SK-N-SH (cell line): ENCODE data around the gene KRTAP10-5. TPM values are rescaled to one million over a fixed set of nuclear protein-coding genes. Genes with fewer than 3 reads are reported as not detected.

Experiments
- CTCF ChIA-PET: fragments of 300-600, 350-600 bp; formaldehyde crosslinking; extraction: SDS; loops from one replicate; lab custom pipeline; 2021; lab: Yijun Ruan, JAX
- POLR2A ChIA-PET: fragments of 350-600 bp; sonication (Branson Sonifier 250); formaldehyde crosslinking; extraction: SDS; loops from one replicate; lab custom pipeline; 2020; ENCODE audit warnings: antibody characterized with exemption, inconsistent platforms; lab: Yijun Ruan, JAX
- DNase-seq: peaks from one replicate; pipeline ENCODE4 v3.0.0; 2012
- H2AFZ ChIP-seq: fragments of 200-600 bp; sonication (generic); 2 replicates; pipeline ENCODE4 v1.8.1; 2016; ENCODE audit warnings: antibody characterized with exemption, mild to moderate bottlenecking, low read depth
- H3F3A ChIP-seq: fragments of 200-600 bp; sonication (generic); replicated peaks from 2 replicates; pipeline ENCODE3; 2016; ENCODE audit warnings: antibody characterized with exemption, mild to moderate bottlenecking; ENCODE audit not compliant: insufficient read depth
- H3K27ac ChIP-seq, 2 experiments: fragments of 200-500 bp in 1 of 2; fragments of 200-600 bp in 1 of 2; sonication (Bioruptor generic) in 1 of 2; sonication (generic), shearing (Covaris generic) in 1 of 2; 2 replicates each; pipeline versions ENCODE4 v1.5.1 to v1.6.1; 2014 to 2016; ENCODE audit warnings: low read depth in 2 of 2, inconsistent platforms in 1 of 2, low read length in 1 of 2, mild to moderate bottlenecking in 1 of 2, mixed read lengths in 1 of 2
- H3K27me3 ChIP-seq: fragments of 200-600 bp; sonication (generic), shearing (Covaris generic); 2 replicates; pipeline ENCODE4 v1.6.1; 2016; ENCODE audit warnings: mixed run types; ENCODE audit not compliant: insufficient read depth
- H3K36me3 ChIP-seq, 2 experiments: fragments of 200-500 bp in 1 of 2; fragments of 200-600 bp in 1 of 2; sonication (Bioruptor generic) in 1 of 2; sonication (generic) in 1 of 2; replicated peaks in 1 of 2; 2 replicates each; pipeline versions ENCODE3 to v1.5.1; 2014 to 2016; ENCODE audit warnings: low read length in 1 of 2, mild to moderate bottlenecking in 1 of 2; ENCODE audit not compliant: insufficient read depth in 2 of 2, control insufficient read depth in 1 of 2
- H3K4me1 ChIP-seq, 2 experiments: fragments of 200-500 bp in 1 of 2; fragments of 200-600 bp in 1 of 2; sonication (Bioruptor generic) in 1 of 2; sonication (generic), shearing (Covaris generic) in 1 of 2; 2 replicates each; pipeline versions ENCODE4 v1.5.1 to v1.6.1; 2014 to 2016; ENCODE audit warnings: low read depth in 1 of 2, low read length in 1 of 2, mixed run types in 1 of 2; ENCODE audit not compliant: insufficient read depth in 2 of 2, control insufficient read depth in 1 of 2
- H3K4me2 ChIP-seq: fragments of 200-600 bp; sonication (generic), shearing (Covaris generic); 2 replicates; pipeline ENCODE4 v1.6.1; 2017; ENCODE audit warnings: mixed run types
- H3K4me3 ChIP-seq, 2 experiments: fragments of 200-500 bp in 1 of 2; fragments of 200-600 bp in 1 of 2; sonication (Bioruptor generic) in 1 of 2; sonication (generic), shearing (Covaris generic) in 1 of 2; 2 replicates each; pipeline versions ENCODE4 v1.5.1 to v1.8.1; 2014 to 2016; ENCODE audit warnings: low read depth in 2 of 2, inconsistent platforms in 1 of 2, low read length in 1 of 2, mild to moderate bottlenecking in 1 of 2, mixed read lengths in 1 of 2, moderate library complexity in 1 of 2
- H3K79me2 ChIP-seq: fragments of 200-600 bp; sonication (generic); 2 replicates; pipeline ENCODE4 v1.8.1; 2017; ENCODE audit warnings: mild to moderate bottlenecking; ENCODE audit not compliant: insufficient read depth
- H3K9ac ChIP-seq: fragments of 200-600 bp; sonication (generic); 2 replicates; pipeline ENCODE4 v1.6.1; 2017; ENCODE audit warnings: mixed run types
- H3K9me2 ChIP-seq: fragments of 200-600 bp; sonication (generic); 2 replicates; pipeline ENCODE4 v1.6.1; 2017; ENCODE audit warnings: mixed run types
- H3K9me3 ChIP-seq: fragments of 200-600 bp; sonication (generic); 2 replicates; pipeline ENCODE4 v1.6.1; 2017; ENCODE audit warnings: mixed run types, mild to moderate bottlenecking, moderate library complexity
- H4K20me1 ChIP-seq: fragments of 200-600 bp; sonication (generic); 2 replicates; pipeline ENCODE4 v1.6.1; 2017; ENCODE audit warnings: mild to moderate bottlenecking, mixed run types; ENCODE audit not compliant: insufficient read depth
- CHD2 ChIP-seq: fragments of 150-350 bp; IDR thresholded peaks from 2 replicates; pipeline ENCODE4 v1.6.1; 2018; ENCODE audit warnings: low read length; ENCODE audit not compliant: partially characterized antibody
- EP300 ChIP-seq, 2 experiments: IDR thresholded peaks; 2 replicates each; pipeline versions ENCODE4 v1.4.0 to v1.6.1; 2012; ENCODE audit warnings: borderline replicate concordance in 1 of 2, low read depth in 1 of 2, low read length in 1 of 2
- EZH2phosphoT487 ChIP-seq: fragments of 200-600 bp; sonication (generic); IDR thresholded peaks from 2 replicates; pipeline ENCODE4 v1.6.1; 2017; ENCODE audit warnings: low read depth, mixed run types, mild to moderate bottlenecking, antibody characterized with exemption, moderate library complexity, borderline replicate concordance
- FOXJ3 ChIP-seq: sonication (generic); formaldehyde crosslinking; IDR thresholded peaks from 2 replicates; pipeline ENCODE4 v1.5.1; 2020; ENCODE audit warnings: mild to moderate bottlenecking, missing genetic modification reagents
- FOXM1 ChIP-seq: IDR thresholded peaks from 2 replicates; pipeline ENCODE4 v1.4.0; 2012; ENCODE audit warnings: low read depth, mild to moderate bottlenecking
- GABPA ChIP-seq: IDR thresholded peaks from 2 replicates; pipeline ENCODE4 v1.4.0; 2012; ENCODE audit warnings: low read depth, mild to moderate bottlenecking
- GATA2 ChIP-seq: sonication (generic); formaldehyde crosslinking; IDR thresholded peaks from 2 replicates; pipeline ENCODE4 v1.5.0; 2020; ENCODE audit warnings: mild to moderate bottlenecking, missing genetic modification reagents
- IRF3 ChIP-seq: fragments of 150-350 bp; IDR thresholded peaks from 2 replicates; pipeline ENCODE4 v1.6.1; 2016; ENCODE audit warnings: mild to moderate bottlenecking, low read depth, low read length
- MEF2A ChIP-seq: IDR thresholded peaks from 2 replicates; pipeline ENCODE4 v1.4.0; 2012; ENCODE audit warnings: low read depth, borderline replicate concordance
- MXI1 ChIP-seq: IDR thresholded peaks from 2 replicates; pipeline ENCODE4 v1.6.1; 2012; ENCODE audit warnings: mild to moderate bottlenecking, low read depth, low read length, improper control_type of control experiment
- NFIC ChIP-seq: IDR thresholded peaks from 2 replicates; pipeline ENCODE4 v1.4.0; 2012; ENCODE audit warnings: borderline replicate concordance
- NRF1 ChIP-seq: IDR thresholded peaks from 2 replicates; pipeline ENCODE4 v1.6.1; 2012; ENCODE audit warnings: low read depth, mild to moderate bottlenecking, low read length
- POLR2AphosphoS5 ChIP-seq: IDR thresholded peaks from 2 replicates; pipeline ENCODE4 v1.6.1; 2012; ENCODE audit warnings: low read depth, low read length
- RAD21 ChIP-seq: IDR thresholded peaks from 2 replicates; pipeline ENCODE4 v1.6.1; 2012; ENCODE audit warnings: mild to moderate bottlenecking, low read length
- RFX5 ChIP-seq: IDR thresholded peaks from 2 replicates; pipeline ENCODE4 v1.6.1; 2012; ENCODE audit warnings: mild to moderate bottlenecking, improper control_type of control experiment, low read length
- SMC3 ChIP-seq: IDR thresholded peaks from 2 replicates; pipeline ENCODE4 v1.6.1; 2012; ENCODE audit warnings: low read depth, low read length, improper control_type of control experiment
- TEAD4 ChIP-seq: IDR thresholded peaks from 2 replicates; pipeline ENCODE4 v1.4.0; 2012; ENCODE audit warnings: mild to moderate bottlenecking, borderline replicate concordance; ENCODE audit not compliant: insufficient read depth
- WGBS: methylation state at CpG from one replicate; pipeline ENCODE4 v1.1.6; 2017; ENCODE audit warnings: low lambda C conversion rate; 5-methylcytosine and 5-hydroxymethylcytosine counted together
- polyA plus RNA-seq, 3 experiments: library from polyadenylated mRNA; depleted of rRNA; stranded (reverse); fragments of >200 nt; gene quantifications; 2 replicates each; pipeline ENCODE4 v1.2.3, GENCODE V29; 2012
- TF ChIP-seq, protein P1 (sequence below): IDR thresholded peaks from 2 replicates; pipeline ENCODE4 v1.4.0; 2012; ENCODE audit warnings: low read depth, borderline replicate concordance
- TF ChIP-seq, protein P2 (sequence below): IDR thresholded peaks from 2 replicates; pipeline ENCODE4 v1.6.1; 2012; ENCODE audit warnings: mild to moderate bottlenecking, low read depth, low read length, moderate library complexity
- TF ChIP-seq, protein P3 (sequence below): fragments of 150-350 bp; IDR thresholded peaks from 2 replicates; pipeline ENCODE4 v1.6.1; 2017; ENCODE audit warnings: antibody characterized with exemption, low read length, low read depth, borderline replicate concordance

Gene KRTAP10-5
- polyA plus RNA-seq, 1 of the 3 experiments (the other 2 are of a cell fraction): not detected

DNA sequence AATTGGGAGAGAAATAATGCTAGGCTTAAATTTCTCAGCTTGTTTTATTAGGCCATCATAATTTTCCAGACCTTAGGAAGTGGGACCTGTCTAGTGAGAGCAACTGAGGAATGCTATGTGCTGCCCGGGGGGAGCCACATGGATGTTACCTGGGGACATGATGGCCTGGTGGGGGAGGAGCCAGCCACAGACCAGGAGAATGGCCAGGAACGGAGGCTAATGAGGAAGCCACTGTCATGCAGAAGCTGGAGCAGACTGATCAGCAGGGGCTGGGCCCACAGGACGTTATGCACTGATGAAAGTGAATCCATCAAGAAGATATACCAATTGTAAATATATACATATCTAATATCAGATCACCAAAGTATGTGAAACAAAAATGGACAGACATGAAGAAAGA is 35.8 kb downstream of the KRTAP10-5 start:
- no peak for DNase-seq
- no peaks in the 10 kb centered on the region for H3K36me3 ChIP-seq
- H3K4me2 ChIP-seq: no peak overlapping the region
- H3F3A ChIP-seq: no peaks in the 10 kb centered on the region
- no peak overlapping the region for H3K4me3 ChIP-seq
- H4K20me1 ChIP-seq: no peaks in the 10 kb centered on the region
- no peaks in the 10 kb centered on the region for H3K4me1 ChIP-seq
- H3K27ac ChIP-seq: no peak overlapping the region
- H3K9me2 ChIP-seq: no peaks in the 10 kb centered on the region
- POLR2A ChIA-PET: interaction anchor here (0.7 kb wide), 1 partner anchor 9 kb away, joined by 5 read pairs; no protein-coding TSS in a partner anchor
- H3K27me3 ChIP-seq: peaks cover 19% of the 10 kb centered on the region; the same call in 1 of the 2 replicates
- H3K9me3 ChIP-seq: no peaks in the 10 kb centered on the region
- CTCF ChIA-PET: no interaction called here
- no peak overlapping the region for H2AFZ ChIP-seq
- H3K79me2 ChIP-seq: no peaks in the 10 kb centered on the region
- WGBS: 0% methylated on average over 3 of the region's 3 CpGs
- no peak for TF ChIP-seq POLR2AphosphoS5
- TF ChIP-seq FOXJ3 (CRISPR knock-in tag): no peak
- no peak for TF ChIP-seq CHD2
- no peak for TF ChIP-seq GABPA
- TF ChIP-seq TEAD4: no peak
- H3K9ac ChIP-seq: no peak overlapping the region

- Histone ChIP-seq H3K79me2 (no peaks in the 10 kb centered on the region), H3K9ac (no peak overlapping the region), H3K36me3 (no peaks in the 10 kb centered on the region), H3K4me1 (no peaks in the 10 kb centered on the region), H2AFZ (no peak overlapping the region), H4K20me1 (no peaks in the 10 kb centered on the region), H3K9me3 (no peaks in the 10 kb centered on the region), H3K4me3 (no peak overlapping the region), H3F3A (no peaks in the 10 kb centered on the region), H3K27me3 (peaks cover 14% of the 10 kb centered on the region; the same call in 1 of the 2 replicates), H3K9me2 (no peaks in the 10 kb centered on the region), H3K4me2 (no peak overlapping the region), H3K27ac (no peak overlapping the region)
- TF ChIP-seq SMC3 (no peak), EP300 (IDR thresholded peaks at IDR 0.05; ENCODE audit: borderline replicate concordance in 1 of 2, low read depth in 1 of 2, low read length in 1 of 2) (no peak), GABPA (no peak), MXI1 (no peak), NFIC (no peak), FOXM1 (no peak), IRF3 (no peak), RFX5 (no peak), GATA2 (no peak), POLR2AphosphoS5 (no peak), CHD2 (no peak), EZH2phosphoT487 (no peak), MEF2A (no peak), NRF1 (no peak), RAD21 (no peak), TEAD4 (no peak)
- TF ChIP-seq, protein P1, sequence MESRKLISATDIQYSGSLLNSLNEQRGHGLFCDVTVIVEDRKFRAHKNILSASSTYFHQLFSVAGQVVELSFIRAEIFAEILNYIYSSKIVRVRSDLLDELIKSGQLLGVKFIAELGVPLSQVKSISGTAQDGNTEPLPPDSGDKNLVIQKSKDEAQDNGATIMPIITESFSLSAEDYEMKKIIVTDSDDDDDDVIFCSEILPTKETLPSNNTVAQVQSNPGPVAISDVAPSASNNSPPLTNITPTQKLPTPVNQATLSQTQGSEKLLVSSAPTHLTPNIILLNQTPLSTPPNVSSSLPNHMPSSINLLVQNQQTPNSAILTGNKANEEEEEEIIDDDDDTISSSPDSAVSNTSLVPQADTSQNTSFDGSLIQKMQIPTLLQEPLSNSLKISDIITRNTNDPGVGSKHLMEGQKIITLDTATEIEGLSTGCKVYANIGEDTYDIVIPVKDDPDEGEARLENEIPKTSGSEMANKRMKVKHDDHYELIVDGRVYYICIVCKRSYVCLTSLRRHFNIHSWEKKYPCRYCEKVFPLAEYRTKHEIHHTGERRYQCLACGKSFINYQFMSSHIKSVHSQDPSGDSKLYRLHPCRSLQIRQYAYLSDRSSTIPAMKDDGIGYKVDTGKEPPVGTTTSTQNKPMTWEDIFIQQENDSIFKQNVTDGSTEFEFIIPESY: no peak
- TF ChIP-seq, protein P2, sequence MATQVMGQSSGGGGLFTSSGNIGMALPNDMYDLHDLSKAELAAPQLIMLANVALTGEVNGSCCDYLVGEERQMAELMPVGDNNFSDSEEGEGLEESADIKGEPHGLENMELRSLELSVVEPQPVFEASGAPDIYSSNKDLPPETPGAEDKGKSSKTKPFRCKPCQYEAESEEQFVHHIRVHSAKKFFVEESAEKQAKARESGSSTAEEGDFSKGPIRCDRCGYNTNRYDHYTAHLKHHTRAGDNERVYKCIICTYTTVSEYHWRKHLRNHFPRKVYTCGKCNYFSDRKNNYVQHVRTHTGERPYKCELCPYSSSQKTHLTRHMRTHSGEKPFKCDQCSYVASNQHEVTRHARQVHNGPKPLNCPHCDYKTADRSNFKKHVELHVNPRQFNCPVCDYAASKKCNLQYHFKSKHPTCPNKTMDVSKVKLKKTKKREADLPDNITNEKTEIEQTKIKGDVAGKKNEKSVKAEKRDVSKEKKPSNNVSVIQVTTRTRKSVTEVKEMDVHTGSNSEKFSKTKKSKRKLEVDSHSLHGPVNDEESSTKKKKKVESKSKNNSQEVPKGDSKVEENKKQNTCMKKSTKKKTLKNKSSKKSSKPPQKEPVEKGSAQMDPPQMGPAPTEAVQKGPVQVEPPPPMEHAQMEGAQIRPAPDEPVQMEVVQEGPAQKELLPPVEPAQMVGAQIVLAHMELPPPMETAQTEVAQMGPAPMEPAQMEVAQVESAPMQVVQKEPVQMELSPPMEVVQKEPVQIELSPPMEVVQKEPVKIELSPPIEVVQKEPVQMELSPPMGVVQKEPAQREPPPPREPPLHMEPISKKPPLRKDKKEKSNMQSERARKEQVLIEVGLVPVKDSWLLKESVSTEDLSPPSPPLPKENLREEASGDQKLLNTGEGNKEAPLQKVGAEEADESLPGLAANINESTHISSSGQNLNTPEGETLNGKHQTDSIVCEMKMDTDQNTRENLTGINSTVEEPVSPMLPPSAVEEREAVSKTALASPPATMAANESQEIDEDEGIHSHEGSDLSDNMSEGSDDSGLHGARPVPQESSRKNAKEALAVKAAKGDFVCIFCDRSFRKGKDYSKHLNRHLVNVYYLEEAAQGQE: no peak
- TF ChIP-seq, protein P3, sequence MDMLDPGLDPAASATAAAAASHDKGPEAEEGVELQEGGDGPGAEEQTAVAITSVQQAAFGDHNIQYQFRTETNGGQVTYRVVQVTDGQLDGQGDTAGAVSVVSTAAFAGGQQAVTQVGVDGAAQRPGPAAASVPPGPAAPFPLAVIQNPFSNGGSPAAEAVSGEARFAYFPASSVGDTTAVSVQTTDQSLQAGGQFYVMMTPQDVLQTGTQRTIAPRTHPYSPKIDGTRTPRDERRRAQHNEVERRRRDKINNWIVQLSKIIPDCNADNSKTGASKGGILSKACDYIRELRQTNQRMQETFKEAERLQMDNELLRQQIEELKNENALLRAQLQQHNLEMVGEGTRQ: no peak
- ChIA-PET CTCF (no interaction called here), POLR2A (no interaction called here)
- DNase-seq: no peak
- 0% methylated on average over 1 of the region's 1 CpG for WGBS
These were observed 37.7 kb downstream of the KRTAP10-5 start for GRCh38 chr21:44542716-44543115.
